ENCODE measurements around the gene LETM1. TPM values are rescaled to one million over a fixed set of nuclear protein-coding genes. Genes with fewer than 3 reads are reported as not detected.
A peak's percentile ranks its signal among the peaks of the same experiment; 100 is the strongest.

Gene LETM1
- total and polyA plus RNA-seq, 2 of the 13 experiments (the other 11 are each of a cell fraction or from before 2014, with no cell fraction given), result 9.7 to 41.6 TPM

DNA sequence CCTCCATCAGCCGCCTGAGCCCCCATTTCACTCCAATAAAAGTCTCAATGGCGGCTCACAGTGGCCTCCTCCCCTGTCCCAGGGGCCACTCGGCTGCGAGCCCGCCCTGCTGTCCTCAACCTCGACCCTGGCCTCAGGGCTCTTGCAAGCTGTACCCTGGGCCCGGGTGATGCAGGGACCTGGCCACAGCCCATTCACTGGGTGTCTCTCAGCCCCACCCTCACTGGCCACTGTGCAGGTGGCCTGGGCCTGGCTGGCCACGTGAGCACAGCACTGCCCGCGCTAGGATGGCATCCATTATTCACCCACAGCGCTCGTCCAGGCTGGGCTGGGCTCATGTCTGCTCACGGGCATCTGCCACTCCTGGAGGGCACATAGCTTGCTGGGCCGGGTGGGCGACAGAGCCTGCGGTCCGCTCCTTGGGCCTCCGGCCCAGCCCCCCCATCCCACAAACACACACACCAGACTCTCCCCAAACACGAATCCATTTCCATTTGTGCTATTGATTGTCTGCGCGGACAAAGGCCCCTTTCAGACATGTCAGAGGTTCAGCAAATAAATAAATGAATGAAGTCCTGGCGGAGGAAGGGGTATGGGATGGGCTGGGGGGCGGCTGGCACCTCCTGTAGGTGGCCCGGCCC is 79.3 kb downstream of the LETM1 start (continued):
- TF ChIP-seq SIN3A (IDR thresholded peaks at IDR 0.05; ENCODE audit: borderline replicate concordance, low read depth, low read length), result no peak
- TF ChIP-seq, protein P1, sequence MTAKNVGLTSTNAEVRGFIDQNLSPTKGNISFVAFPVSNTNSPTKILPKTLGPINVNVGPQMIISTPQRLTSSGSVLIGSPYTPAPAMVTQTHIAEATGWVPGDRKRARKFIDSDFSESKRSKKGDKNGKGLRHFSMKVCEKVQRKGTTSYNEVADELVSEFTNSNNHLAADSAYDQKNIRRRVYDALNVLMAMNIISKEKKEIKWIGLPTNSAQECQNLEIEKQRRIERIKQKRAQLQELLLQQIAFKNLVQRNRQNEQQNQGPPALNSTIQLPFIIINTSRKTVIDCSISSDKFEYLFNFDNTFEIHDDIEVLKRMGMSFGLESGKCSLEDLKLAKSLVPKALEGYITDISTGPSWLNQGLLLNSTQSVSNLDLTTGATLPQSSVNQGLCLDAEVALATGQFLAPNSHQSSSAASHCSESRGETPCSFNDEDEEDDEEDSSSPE (CRISPR knock-in tag; IDR thresholded peaks at IDR 0.05), result peak; percentile 60
- TF ChIP-seq ZNF775 (CRISPR knock-in tag; IDR thresholded peaks at IDR 0.05; ENCODE audit: borderline replicate concordance), result no peak
- peak in 1 of 2 experiments; percentile 48; a peak in 1 of 4 replicates for TF ChIP-seq NR2F1 (CRISPR knock-in tag; IDR thresholded peaks at IDR 0.05)
- no peak for TF ChIP-seq ZNF703 (CRISPR knock-in tag; IDR thresholded peaks at IDR 0.05; ENCODE audit: borderline replicate concordance)
- TF ChIP-seq, protein P2, sequence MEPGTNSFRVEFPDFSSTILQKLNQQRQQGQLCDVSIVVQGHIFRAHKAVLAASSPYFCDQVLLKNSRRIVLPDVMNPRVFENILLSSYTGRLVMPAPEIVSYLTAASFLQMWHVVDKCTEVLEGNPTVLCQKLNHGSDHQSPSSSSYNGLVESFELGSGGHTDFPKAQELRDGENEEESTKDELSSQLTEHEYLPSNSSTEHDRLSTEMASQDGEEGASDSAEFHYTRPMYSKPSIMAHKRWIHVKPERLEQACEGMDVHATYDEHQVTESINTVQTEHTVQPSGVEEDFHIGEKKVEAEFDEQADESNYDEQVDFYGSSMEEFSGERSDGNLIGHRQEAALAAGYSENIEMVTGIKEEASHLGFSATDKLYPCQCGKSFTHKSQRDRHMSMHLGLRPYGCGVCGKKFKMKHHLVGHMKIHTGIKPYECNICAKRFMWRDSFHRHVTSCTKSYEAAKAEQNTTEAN (CRISPR knock-in tag; conservative IDR thresholded peaks at IDR 0.05), result peak; percentile 72
- TF ChIP-seq ZMYM3 (CRISPR knock-in tag; IDR thresholded peaks at IDR 0.05), result peak; percentile 69
- TF ChIP-seq GZF1 (CRISPR knock-in tag; IDR thresholded peaks at IDR 0.05), result peak; percentile 27; the same call in 1 of the 2 replicates
- TF ChIP-seq, protein P3, sequence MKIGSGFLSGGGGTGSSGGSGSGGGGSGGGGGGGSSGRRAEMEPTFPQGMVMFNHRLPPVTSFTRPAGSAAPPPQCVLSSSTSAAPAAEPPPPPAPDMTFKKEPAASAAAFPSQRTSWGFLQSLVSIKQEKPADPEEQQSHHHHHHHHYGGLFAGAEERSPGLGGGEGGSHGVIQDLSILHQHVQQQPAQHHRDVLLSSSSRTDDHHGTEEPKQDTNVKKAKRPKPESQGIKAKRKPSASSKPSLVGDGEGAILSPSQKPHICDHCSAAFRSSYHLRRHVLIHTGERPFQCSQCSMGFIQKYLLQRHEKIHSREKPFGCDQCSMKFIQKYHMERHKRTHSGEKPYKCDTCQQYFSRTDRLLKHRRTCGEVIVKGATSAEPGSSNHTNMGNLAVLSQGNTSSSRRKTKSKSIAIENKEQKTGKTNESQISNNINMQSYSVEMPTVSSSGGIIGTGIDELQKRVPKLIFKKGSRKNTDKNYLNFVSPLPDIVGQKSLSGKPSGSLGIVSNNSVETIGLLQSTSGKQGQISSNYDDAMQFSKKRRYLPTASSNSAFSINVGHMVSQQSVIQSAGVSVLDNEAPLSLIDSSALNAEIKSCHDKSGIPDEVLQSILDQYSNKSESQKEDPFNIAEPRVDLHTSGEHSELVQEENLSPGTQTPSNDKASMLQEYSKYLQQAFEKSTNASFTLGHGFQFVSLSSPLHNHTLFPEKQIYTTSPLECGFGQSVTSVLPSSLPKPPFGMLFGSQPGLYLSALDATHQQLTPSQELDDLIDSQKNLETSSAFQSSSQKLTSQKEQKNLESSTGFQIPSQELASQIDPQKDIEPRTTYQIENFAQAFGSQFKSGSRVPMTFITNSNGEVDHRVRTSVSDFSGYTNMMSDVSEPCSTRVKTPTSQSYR (CRISPR knock-in tag; IDR thresholded peaks at IDR 0.05; ENCODE audit: borderline replicate concordance), result peak; percentile 63; the same call in 1 of the 2 replicates
- 0 out of 2 replicates have a peak, but pooled peaks have one; percentile 36 for TF ChIP-seq ZNF234 (CRISPR knock-in tag; conservative IDR thresholded peaks at IDR 0.05)
- no peak for TF ChIP-seq ZBTB42 (CRISPR knock-in tag; IDR thresholded peaks at IDR 0.05)
- 0 out of 2 replicates have a peak, but pooled peaks have one; percentile 34 for TF ChIP-seq MAZ (IDR thresholded peaks at IDR 0.05; ENCODE audit: borderline replicate concordance, low read depth, low read length)
- TF ChIP-seq MAZ (CRISPR knock-in tag; IDR thresholded peaks at IDR 0.05; ENCODE audit: low read depth), result no peak; the same call in 1 of the 2 replicates
- TF ChIP-seq XRCC5 (optimal IDR thresholded peaks at IDR 0.05; ENCODE audit: low read length), result no peak
- TF ChIP-seq, protein P4, sequence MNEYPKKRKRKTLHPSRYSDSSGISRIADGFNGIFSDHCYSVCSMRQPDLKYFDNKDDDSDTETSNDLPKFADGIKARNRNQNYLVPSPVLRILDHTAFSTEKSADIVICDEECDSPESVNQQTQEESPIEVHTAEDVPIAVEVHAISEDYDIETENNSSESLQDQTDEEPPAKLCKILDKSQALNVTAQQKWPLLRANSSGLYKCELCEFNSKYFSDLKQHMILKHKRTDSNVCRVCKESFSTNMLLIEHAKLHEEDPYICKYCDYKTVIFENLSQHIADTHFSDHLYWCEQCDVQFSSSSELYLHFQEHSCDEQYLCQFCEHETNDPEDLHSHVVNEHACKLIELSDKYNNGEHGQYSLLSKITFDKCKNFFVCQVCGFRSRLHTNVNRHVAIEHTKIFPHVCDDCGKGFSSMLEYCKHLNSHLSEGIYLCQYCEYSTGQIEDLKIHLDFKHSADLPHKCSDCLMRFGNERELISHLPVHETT (CRISPR knock-in tag; conservative IDR thresholded peaks at IDR 0.05), result 0 out of 2 replicates have a peak, but pooled peaks have one; percentile 60
- peak; percentile 87; the same call in 1 of the 2 replicates for TF ChIP-seq RXRB (CRISPR knock-in tag; IDR thresholded peaks at IDR 0.05; ENCODE audit: borderline replicate concordance)
- 0 out of 2 replicates have a peak, but pooled peaks have one; percentile 8 for TF ChIP-seq ZNF713 (CRISPR knock-in tag; IDR thresholded peaks at IDR 0.05)
- TF ChIP-seq ZNF891 (CRISPR knock-in tag; IDR thresholded peaks at IDR 0.05), result no peak
- TF ChIP-seq, protein P5, sequence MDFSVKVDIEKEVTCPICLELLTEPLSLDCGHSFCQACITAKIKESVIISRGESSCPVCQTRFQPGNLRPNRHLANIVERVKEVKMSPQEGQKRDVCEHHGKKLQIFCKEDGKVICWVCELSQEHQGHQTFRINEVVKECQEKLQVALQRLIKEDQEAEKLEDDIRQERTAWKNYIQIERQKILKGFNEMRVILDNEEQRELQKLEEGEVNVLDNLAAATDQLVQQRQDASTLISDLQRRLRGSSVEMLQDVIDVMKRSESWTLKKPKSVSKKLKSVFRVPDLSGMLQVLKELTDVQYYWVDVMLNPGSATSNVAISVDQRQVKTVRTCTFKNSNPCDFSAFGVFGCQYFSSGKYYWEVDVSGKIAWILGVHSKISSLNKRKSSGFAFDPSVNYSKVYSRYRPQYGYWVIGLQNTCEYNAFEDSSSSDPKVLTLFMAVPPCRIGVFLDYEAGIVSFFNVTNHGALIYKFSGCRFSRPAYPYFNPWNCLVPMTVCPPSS (IDR thresholded peaks at IDR 0.05), result no peak
